Gastrocnemius medialis (tissue), 4 donors: ENCODE data around the gene MOBP.

Experiments
- POLR2A ChIP-seq, 2 donors: fragments of 450-650 bp; IDR thresholded peaks; one replicate each; pipeline ENCODE4 v1.6.1; 2017; ENCODE audit warnings: antibody characterized with exemption in 2 of 2, mild to moderate bottlenecking in 2 of 2, moderate library complexity in 2 of 2
- TF ChIP-seq, protein P1 (sequence below), 5 experiments: fragments of 450-650 bp in 3 of 5; fragments of 200-600 bp in 2 of 5; sonication (generic) in 2 of 5; IDR thresholded peaks in 4 of 5; conservative IDR thresholded peaks in 1 of 5; 1 replicate in 4 of 5; 2 replicates in 1 of 5; pipeline ENCODE4 v1.5.1; 2016 to 2019; ENCODE audit warnings: antibody characterized with exemption in 5 of 5, mild to moderate bottlenecking in 3 of 5, moderate library complexity in 3 of 5

DNA sequence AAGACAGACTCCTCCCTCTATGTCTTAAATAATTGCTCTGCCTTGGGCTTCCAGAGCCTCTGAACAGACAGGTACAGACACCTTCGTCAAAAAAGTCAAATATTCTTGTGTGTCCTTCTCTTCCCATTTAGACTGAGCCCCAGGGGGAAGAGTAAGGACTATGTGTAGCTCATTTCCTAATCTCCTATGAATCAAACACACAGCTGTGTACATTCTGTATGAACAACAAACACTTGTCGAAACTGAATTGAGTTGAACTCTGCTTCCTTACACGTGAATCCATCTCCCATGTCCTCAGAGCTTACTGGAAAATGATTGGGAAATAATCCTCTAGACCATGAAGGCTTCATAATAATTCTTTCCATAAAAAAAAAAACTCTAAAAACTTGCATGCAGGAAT lies 80.8 kb downstream of the MOBP start:
- TF ChIP-seq, protein P1, sequence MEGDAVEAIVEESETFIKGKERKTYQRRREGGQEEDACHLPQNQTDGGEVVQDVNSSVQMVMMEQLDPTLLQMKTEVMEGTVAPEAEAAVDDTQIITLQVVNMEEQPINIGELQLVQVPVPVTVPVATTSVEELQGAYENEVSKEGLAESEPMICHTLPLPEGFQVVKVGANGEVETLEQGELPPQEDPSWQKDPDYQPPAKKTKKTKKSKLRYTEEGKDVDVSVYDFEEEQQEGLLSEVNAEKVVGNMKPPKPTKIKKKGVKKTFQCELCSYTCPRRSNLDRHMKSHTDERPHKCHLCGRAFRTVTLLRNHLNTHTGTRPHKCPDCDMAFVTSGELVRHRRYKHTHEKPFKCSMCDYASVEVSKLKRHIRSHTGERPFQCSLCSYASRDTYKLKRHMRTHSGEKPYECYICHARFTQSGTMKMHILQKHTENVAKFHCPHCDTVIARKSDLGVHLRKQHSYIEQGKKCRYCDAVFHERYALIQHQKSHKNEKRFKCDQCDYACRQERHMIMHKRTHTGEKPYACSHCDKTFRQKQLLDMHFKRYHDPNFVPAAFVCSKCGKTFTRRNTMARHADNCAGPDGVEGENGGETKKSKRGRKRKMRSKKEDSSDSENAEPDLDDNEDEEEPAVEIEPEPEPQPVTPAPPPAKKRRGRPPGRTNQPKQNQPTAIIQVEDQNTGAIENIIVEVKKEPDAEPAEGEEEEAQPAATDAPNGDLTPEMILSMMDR (IDR thresholded peaks at IDR 0.05 in 4 of 5, conservative IDR thresholded peaks at IDR 0.05 in 1 of 5) = no peak
- no peak for TF ChIP-seq POLR2A (IDR thresholded peaks at IDR 0.05)
